ENCODE data around the gene SAXO2.
"Not testable (repeated sequence)": the region's sequence is repeated elsewhere in the genome, so short reads cannot be mapped to it uniquely, and the experiment has no call there.

The SAXO2 gene, protein sequence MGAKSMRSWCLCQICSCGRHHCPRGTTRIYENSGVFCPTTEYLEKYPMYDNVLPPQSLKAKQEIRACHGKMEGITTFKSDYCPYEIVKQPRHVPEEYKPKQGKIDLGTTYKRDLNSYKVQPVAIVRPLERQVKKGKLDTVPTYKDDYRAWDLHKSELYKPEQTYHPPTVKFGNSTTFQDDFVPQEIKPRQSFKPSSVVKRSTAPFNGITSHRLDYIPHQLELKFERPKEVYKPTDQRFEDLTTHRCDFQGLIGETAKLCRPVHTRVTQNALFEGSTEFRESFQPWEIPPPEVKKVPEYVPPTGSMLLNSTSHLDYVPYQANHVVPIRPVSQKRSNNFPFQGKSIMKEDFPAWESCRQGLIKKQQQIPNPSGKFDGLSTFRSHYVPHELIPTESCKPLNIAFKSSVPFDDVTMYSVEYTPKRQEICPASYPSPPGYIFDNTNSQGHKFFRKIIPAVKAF

DNA sequence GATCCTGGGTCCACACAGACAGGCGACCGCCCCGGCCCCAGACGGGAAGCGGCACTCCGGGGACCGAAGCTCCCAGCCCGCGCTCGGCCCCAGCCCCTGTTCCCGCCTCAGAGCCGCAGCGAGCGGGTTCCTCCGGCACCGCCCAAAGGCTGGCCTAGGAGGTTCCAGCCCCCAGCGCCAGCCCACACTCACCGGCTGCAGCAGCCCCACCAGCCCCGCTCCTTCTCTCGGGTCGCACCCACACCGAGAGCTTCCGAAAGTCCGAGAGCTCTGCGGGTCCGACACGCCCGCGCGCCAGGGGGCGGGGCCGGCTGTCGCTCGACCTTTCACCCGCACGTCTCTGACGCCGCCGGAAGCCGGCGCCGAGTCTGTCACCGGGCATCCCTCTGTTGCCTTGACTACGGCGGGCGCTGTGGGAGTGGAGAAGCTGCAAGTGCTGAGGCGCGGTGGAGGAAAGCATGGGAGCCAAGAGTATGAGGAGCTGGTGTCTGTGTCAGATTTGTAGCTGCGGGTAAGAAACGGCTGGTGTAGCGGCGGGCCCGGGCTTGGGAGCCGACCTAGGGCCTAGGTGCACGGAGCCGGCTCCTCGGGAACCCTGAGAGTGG lies at the start of gene SAXO2, which contains the start of gene EFL1:
SAXO2 (plus strand) TSS at position 397 of the 605 bp plus-strand sequence; CDS start at position 459, 62 bp downstream.
EFL1 (minus strand) TSS at position 313 of the 605 bp plus-strand sequence. CDS start 956 bp downstream, outside the sequence.
- peak; percentile 95 for DNase-seq (ENCODE audit: low spot score)

DNA sequence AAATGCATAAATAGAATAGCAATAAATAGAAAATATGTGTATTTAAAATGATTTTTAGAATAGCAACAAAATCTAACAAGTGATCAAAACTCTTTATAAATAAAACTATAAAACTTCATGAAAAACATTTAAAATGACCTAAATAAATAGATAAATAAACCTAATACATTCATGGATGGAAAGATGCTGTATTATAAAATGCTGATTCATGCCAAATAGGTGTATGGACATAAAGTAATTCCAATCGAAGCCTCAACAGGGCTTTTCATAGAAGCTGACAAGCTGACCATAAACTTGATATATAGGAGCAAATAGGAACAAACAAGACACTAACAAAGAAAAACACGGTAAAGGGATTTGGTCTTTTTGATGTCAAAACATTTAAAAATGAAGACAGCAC lies 46.5 kb upstream of the SAXO2 start:
- not testable (repeated sequence) for DNase-seq (ENCODE audit: low spot score)

DNA sequence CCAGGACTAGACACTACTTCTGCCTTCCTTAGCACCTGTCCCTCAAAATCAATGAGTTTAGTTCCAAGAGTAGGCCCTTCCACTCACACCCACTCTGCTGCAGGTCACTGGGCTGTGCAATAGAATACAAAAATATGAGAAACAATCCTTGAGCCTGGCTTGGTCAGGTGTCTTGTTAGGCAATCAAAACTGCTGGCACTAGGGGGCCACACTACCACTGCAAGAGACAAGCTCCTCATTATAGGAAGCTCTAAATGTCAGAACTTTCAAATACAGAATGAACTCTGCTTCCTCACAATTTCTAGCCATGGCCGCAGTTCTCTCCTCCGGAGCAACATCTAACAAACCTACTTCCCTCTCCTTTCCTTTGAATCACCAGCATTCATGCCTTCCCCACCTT lies 41.1 kb upstream of the SAXO2 start:
- peak; percentile 37 for DNase-seq (ENCODE audit: low spot score)

DNA sequence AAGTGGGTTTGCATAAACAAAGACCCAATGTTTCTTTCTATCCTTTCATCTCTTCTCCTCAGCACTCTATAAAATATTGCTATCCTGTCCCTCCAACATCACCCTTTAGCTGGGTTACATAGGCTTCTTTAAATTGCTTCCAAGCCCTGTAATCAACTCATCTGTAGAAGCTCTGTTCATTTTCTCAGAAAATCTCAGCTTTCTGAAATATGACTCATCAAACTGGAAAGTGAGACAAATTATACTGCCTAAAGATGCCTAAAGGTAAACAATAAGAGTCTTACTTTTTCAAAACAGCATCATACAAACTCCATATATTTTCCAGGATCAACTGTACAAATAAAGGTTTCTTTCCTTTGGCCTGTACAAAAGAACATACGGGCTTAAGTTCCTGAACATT lies 33.9 kb upstream of the SAXO2 start:
- DNase-seq (ENCODE audit: low spot score), result no peak

DNA sequence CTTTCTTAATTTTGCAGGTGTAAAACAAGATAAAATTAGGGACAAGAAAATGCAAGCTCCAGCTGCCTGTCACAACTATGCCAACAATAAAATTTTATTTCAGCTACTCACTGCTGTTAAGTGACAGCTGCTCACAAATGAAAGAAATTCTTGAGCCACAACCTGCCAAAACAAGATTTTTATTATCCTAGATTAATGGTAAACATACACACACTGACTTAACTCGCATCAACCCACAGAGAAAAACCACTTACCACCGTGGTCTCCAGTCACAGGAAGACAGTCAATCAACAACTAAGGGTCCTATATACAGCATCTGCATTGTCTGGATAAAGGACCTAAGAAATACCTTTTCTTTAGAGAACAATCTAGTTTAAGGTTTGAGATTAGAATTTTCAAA lies 31.4 kb upstream of the SAXO2 start:
- DNase-seq (ENCODE audit: low spot score), result no peak

DNA sequence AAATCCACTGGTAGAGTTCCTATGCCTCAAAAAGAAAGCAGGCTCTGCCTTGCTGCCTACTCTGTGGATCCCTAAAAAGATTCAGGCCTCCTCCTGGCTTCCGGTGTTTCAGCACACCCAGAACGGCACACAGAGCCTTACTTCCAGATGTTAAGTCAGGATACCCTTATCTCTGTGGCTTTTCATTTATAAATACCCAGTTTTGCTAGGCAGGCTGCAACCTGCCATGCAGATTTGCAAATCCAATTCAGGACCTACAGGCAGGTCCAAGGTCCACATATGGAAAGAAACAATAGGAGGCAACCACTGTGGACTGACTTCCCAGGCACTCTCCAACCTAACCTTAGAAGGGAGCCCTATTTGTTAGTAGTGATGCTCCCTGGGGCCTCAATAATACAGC lies 30.8 kb upstream of the SAXO2 start:
- no peak for DNase-seq (ENCODE audit: low spot score)

DNA sequence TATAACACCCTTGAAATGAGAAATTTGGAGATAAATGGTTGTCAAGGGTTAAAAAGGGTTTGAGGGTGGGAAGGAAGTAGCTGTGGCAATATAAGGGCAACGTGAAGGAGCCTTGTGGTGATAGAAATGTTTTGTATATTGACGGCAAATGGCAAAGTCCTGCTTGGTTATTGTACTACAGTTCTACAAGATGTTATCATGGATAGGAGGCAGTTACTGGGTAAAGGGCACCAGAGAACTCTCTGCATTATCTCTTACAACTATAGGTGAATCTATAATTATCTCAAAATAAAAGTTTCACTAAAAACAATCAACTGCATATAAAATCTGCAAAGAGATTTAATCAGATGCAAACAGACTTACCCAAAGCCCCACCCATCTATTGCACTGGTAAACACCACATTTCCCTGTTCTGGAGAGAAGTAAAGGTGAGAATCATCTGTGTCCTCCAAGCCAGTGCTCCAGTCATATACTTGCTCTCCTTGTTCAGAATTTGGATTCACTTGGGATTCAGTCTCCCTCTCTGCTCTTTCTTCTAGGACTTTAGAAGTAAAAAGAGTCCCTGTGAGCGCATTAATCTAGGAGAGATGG lies 24.6 kb upstream of the SAXO2 start:
- not testable (repeated sequence) for DNase-seq (ENCODE audit: low spot score)

DNA sequence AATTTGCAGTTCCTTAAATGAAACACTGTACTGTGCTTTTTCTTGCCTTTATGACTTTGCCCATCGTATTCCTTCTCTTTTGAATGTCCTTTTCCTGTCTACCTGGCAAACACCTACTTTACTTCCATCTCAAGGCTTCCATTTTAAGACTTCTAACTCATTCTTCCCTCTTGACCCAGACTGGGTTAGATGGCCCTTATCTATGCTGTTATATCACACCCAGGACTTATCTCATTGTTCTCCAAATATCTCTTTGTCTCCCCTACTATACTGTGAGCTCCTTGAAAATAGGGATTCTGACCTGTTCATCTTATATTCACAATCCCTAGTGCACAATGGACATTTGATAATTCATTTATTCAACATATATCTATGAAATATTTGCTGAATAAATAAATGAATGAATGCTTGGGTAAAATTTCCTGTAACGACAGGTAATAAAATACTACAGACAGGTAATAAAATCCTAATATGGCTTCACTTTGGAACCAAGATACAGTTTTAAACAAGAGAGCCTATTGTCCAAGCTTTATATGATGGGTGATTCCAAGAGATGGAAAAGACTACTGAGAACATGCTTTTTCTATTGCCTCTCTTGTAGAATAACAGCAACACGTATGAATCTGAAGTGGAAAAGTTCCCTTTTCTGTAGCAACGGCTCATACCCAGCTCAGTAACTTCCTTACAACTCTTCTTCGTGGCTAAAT lies 22.8 kb upstream of the SAXO2 start:
- DNase-seq (ENCODE audit: low spot score), result no peak

DNA sequence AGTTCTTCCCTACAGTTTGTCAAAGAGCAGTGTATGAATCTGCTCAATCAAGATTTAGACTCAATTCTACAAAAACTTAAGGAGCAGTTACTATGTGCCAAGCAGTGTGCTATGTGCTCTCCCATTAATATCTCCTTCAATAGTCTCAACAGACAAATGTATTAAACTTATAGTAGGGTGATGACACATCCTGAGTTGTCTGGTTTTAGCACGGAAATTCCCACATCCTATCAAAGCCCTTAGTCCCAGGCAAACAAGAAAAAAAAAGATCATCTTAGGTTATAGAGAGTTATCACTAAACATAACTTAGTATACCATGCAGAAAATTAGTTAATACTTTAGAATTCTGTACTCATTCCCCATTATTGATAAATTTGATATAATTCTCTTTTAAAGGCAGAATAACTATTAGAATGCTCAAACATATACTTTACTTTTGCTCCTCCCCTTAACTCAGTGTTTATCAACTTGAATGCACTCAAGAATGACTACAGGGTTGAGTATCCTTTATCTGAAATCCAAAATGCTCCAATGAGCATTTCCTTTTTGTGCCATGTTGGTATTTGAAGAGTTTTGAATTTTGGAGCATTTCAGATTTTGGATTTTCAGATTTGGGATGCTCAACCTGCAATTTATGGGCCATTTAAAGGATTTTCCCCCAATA lies 20.6 kb upstream of the SAXO2 start:
- DNase-seq (ENCODE audit: low spot score), result not testable (repeated sequence)

DNA sequence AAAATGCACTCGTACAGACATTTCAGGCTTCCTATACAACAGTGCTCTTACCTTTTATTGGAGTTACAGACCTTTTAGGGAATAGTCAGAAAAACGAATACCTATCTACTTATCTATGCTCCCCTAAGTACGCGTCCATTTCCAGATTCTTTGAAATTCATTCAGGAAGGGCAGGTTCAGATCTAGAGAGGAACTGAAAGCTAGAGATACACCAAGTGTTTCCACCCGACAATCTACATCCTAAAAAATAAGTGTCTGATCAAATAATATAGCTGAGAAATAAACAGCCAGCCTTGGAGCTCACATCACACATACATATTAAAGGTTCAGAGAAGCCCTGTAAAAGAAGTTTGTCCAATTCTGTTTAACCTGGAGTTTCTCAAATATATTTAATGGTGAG lies 19.0 kb upstream of the SAXO2 start:
- not testable (repeated sequence) for DNase-seq (ENCODE audit: low spot score)

DNA sequence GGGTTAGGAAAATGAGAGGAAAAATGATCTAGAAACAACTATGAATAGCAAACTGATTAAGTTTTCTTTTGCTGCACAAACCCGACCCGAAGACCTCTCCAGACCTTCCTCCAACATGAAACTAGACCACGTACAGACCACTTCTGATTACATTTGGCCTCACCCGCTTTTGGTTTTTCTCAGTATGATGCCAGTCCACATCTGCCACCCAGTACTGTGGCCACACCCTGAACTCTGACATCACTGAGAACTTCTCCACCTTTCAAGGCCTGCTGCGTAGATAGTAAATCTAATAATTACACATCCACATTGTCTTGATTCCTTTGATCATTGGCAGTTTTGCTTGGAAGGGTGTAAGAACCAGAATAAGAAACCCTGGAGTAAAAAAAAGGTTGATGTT lies 16.7 kb upstream of the SAXO2 start:
- DNase-seq (ENCODE audit: low spot score), result not testable (repeated sequence)

DNA sequence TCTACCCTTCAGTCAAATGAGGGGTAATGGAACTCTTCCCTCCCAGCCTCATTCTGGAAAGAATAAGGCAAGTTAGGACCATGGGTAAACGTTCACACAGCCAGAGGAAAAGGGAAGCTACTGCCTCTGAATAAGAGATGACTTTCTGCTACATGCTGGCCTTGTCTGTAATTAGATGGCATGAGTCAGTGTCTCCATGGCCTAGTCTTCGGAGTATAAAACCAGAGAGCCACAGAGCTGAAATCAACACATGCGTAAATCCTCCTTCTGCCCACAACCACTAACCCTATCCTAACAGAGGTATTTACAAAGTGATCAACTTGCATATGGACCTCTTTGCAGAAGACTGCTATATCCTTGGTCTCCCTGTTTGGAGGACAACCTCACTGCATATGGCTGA lies 14.4 kb upstream of the SAXO2 start:
- DNase-seq (ENCODE audit: low spot score), result not testable (repeated sequence)

DNA sequence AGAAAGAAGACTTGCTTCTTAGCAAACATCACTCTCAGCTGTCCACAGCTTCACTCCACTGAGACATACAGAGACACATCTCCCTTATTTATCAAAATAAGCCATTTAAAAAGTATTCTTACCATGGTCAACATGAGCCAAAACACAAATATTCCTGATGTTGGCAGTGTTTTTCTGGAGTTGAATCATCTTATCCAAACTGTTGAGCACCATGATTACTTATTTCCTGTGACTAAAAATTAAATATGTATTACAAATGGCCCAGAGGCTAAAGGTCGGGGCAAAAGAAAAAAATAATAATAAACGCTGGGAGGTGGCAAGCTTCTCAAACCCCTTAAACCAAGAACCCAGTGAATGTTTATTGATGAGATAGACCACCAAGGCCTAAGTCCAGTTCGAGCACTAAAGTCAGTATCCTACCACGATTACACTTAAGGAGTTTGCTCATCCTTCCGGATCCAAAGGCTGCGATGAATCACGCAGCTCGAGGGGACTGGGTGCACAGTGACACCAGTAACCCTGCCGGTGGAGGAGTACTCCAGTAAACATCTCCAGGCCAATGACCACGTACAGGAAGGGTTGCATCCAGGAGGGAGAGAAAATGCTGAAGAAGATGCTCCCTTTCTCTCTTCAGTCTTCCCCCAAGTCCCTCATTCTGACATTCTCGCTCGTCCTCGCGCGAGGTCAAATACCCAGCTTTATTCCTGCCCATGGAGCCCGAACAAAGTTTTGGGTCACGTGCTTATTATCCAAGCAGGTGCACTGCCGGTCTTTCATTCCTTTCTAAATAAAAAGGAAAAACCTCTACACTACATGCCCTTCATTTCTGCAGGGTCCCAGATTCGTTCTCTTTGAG lies 824 bp upstream of the SAXO2 start:
- peak; percentile 9 for DNase-seq (ENCODE audit: low spot score)

DNA sequence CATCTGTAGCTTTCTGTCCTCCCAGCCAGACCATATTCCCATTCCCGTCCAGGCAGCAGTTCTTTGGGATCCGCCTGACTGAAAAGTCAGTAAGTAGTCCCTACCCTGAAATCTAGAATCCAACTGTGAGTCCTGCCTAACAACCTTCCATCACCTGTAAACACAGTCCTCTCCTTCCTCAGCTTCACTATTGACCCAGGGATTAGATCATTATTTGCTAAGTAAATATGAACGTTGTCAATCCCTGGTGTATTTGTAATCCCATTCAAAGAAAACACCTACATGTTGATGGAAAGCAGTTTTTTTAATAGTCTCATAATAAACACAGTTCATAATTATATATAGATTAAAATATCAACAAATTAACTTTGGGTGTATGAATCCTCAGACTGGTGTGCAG lies 732 bp downstream of the SAXO2 start:
- peak; percentile 10 for DNase-seq (ENCODE audit: low spot score)

DNA sequence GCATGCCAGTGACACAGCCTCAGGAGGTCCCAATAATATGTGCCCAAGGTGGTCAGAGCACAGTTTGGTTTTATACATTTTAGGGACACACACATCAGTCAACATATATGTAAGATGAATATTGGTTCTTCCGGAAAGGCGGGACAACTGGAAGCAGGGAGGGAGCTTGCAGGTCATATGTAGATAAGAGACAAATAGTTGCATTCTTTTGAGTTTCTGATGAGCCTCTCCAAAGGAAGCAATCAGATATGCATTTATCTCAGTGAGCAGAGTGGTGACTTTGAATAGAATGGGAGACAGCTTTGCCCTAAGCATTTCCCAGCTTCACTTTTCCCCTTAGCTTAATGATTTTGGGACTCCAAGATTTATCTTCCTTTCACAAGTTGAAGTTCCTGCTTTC lies 4.5 kb downstream of the SAXO2 start:
- DNase-seq (ENCODE audit: low spot score), result not testable (repeated sequence)

DNA sequence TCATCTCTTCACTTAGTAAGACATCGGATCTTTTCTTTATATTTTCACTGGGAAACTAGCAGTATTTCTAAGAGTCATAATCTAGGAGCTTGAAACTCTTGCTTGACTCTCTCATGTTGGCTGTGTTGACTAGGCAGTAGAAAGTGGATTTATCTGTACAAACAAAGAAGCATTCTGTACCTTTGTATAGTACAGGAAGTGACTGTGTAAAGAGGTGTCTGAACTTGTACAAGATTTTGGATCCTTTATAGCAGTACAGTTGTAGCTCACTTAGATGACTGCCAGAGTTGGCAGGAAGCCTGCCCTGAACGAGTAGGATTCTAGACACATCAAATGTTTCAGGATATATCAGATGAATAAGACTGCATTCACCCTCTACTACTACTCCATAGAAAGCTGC lies 5.8 kb downstream of the SAXO2 start:
- not testable (repeated sequence) for DNase-seq (ENCODE audit: low spot score)

DNA sequence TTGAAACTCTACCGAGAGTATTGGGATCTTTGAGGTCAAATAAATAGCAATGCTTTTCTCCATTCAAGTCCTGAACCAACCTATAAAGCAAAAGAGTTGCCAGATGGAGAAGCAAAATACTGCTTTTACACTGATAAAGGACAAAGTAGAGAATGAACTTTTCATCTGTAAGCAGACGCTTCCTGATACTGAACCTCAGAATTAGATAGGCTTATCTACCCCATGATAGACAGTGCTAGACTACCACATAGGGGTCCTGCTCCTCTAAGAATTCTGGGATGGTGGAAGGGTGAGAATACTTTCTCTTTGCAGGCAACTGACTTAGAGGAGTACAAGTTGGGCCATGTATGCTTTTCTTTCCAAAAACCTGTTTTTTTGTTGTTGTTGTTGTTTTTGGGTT lies 9.5 kb downstream of the SAXO2 start:
- DNase-seq (ENCODE audit: low spot score), result no peak

DNA sequence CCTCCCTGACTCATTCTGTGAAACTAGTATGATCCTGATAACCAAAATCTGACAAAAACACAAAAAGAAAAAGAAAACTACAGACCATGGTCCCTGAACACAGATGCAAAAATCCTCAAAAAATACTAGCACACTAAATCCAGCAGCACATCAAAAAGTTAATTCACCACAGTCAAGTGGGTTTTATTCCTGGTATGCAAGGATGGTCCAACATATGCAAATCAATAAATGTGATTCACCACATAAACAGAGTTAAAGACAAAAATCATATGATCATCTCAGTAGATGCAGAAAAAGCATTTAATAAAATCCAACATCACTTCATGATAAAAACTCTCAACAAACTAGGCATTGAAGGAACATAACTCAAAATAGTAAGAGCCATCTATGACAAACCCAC lies 12.8 kb downstream of the SAXO2 start:
- DNase-seq (ENCODE audit: low spot score), result no peak

DNA sequence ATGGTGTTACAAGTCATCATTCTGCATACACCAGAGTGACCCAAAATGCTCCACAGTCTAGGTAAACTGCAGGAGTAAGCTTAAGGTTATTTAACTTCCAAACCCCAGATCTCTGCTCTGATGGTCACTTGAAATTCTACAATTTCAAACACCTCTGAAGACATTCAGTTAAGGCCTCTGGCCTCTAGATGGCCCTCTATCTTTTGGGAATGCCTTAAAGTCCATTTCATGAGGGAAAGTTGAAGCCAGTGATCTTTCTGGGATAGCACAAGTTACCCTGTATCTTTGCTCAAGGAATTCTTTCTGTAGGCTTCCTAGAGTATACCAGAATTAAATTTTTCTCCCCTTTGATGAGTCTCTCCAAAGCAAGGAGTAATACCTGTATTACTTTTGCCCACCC lies 18.7 kb downstream of the SAXO2 start:
- DNase-seq (ENCODE audit: low spot score), result not testable (repeated sequence)

DNA sequence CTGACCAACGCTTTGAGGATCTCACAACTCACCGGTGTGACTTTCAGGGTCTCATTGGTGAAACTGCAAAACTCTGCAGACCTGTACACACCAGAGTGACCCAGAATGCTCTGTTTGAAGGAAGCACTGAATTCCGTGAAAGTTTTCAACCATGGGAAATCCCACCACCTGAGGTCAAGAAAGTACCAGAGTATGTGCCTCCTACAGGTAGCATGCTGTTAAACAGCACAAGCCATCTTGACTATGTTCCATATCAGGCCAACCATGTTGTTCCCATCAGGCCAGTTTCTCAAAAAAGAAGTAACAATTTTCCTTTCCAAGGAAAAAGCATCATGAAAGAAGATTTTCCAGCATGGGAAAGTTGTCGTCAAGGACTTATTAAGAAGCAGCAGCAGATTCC lies 19.8 kb downstream of the SAXO2 start:
- DNase-seq (ENCODE audit: low spot score), result not testable (repeated sequence)

DNA sequence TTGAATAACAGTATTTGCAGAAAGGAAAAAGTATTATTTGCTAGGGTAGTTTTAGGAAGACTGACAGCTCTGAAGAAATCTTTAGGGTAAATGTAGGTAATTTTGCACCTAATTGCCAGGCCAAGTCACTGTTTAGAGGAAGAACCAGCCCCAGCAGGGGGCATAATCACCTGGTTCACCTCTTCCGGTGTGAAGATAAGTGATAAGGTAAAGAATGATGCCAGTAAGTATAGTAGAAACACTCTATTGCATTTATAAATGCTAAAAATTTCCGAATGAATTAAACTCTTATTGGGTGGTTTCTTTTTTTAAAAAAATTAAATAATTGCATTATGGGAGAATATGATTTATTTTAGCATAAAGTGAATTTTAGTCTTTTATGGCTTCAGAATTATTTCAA lies 21.8 kb downstream of the SAXO2 start:
- DNase-seq (ENCODE audit: low spot score), result not testable (repeated sequence)
